Activated T-cell treated with anti-CD3 and anti-CD28 coated beads for 24 hours (primary cell): ENCODE results near the gene PDE9A.

Source experiments
- DNase-seq: peaks from one replicate; pipeline ENCODE4 v3.0.0-alpha.2; 2020; ENCODE audit warnings: low read depth

The PDE9A gene

DNA sequence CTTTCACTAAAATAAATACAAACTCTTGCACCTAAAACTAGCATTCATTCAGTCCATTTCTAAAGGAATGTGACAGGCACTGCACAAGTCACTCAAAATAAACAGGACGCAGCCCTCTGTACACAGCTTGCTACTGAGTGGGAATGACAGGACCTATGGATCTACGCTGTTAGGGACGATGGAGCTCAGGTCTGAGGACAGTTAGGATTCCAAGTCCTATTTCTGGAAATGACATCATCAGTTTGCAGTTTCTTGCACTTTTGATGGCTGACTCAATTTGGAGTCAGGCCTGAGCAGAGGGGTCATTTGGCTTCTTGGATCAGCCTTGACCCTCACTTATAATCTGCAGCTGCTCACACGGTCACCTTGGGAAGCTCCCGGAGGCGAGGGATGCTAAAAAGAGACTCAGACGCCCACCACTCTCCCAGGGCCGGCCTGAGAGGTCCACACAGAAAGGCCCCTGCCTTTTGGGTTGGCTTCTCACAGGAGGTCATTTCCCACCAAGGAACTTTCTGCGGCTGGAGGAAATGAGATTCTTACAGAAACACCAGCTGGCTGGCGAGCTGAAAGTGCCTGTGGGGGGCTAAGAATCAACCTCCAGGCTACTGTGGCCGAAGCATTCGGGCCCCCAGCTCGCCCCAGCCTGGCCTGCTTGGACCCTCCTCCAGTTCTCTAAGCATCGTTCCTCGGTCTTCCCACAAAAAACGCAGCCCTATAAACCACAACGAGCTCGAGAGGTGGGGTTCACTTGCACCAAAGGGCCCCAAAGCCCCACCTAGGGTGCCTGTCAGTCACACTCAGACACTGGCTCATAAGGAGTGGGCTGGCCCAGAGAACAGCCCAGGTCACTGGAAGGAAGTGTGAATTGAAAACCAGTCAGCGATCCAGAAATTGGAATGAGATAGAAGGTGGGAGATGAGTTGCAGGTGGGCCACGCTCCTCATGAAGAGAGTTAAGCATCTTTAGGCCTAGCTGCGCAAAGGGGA, 8.9 kb upstream of the PDE9A start:
- no peak for DNase-seq

DNA sequence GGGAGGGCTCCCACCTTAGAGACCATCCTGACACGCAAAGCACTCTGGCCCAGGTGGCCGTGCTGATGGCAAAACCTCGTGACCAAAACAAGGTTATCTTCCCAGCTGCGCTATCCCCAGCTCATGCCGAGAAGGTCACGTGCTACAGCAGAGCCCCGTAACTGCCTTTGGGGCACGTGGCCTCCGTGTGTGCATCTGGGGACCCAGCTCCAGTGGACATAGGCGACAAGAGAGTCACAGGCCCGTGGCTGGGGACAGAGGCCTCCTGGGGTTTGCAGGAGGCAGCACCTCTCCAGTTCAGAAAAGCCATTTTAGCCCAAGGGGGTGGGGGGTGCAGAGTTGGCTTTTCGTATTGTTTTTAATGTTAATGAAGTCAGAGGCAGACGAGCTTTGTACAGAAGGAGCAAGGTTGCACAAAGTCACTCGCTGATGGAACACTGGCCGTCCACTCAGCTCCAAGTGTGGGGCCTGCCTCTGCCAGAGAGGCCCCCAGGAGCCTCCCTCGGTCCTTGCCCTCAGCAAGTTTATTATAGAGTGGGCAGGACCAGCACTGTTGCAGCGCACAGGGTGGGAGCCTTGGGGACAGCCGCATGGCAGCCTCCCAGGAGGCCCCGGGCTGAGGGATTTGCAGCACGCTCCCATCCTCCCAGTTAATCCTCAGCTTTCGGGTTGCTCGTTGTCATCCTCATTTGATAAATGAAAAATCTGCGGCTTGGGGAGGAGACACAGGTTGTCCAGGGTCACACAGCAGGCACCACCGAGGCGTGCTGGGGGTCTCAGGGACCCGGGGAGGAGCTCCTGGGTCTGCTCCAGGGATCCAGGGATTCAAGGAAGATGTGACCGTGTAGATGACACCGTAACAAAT, 8.0 kb upstream of the PDE9A start:
- DNase-seq: no peak

DNA sequence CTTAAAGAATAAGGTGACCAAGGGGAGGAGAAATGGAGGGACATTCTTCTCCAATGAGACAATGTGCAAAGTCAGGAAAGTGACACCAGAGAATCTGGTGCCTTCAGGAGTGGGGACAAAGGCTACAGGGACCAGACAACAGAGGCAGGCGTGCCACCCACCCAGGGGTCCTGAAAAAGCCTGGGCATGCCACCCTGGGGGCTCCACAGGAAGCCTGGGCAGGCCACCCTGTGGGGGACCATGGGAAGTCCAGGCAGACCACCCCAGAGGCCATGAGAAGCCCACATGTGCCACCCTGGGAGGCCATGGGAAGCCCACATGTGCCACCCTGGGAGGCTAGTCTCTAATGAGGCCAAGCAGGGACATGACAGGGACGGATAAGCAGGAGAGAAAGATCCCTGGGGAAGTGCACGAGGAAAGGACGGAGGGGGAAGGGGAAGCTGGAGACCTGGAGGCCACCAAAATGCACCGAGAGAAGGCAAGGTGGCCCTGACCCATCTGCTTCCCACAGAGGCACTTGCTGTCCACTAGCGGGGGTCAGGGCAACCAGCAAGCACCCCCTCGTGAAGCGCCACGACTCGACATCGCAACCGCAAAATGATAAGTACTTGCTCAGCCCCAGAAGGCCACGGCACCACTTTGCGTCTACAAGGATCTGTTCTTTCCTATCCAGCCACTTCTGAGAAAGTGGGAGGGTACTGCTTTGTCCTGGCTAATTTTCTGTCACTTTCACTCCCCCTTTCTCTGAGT, 7.2 kb upstream of the PDE9A start:
- no peak for DNase-seq

DNA sequence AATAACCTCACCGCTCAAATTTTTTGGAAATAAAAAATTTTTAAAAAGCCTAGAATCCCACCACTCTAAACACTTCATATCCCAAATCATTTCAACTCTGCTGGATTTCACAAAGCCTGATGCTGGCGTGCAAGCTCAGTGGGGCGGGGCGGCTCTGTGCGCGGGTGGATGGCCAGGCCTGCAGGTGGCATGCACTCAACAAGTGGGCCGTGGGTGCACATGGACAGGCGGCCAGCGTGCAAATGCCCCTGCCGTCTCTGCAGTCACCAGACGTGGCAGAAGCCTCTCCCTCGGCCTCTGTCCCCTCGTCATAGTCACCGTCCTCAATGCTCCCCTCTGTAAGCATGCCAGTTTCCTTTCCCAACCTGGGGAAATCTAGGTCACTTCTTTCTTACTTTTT, 6.6 kb upstream of the PDE9A start:
- no peak for DNase-seq

- DNase-seq: no peak
Observed at GRCh38 chr21:42648606-42649005, 4.8 kb upstream of the PDE9A start.

GRCh38 chr21:42649122-42650032, 4.0 kb upstream of the PDE9A start:
- DNase-seq: no peak

DNA sequence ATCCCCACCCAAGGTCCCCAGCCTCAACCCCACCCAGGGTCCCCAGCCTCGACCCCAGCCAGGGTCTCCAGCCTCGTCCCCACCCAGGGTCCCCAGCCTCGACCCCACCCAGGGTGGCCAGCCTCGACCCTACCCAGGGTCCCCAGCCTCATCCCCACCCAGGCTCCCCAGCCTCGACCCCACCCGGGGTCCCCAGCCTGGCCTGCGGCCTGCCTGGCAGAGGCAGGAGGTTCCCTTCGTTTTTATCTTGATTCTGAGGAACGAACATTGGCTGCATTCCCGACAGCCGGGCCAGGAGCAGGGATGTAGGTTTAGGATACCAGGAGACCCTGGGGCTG, 3.4 kb upstream of the PDE9A start:
- DNase-seq: no peak

DNA sequence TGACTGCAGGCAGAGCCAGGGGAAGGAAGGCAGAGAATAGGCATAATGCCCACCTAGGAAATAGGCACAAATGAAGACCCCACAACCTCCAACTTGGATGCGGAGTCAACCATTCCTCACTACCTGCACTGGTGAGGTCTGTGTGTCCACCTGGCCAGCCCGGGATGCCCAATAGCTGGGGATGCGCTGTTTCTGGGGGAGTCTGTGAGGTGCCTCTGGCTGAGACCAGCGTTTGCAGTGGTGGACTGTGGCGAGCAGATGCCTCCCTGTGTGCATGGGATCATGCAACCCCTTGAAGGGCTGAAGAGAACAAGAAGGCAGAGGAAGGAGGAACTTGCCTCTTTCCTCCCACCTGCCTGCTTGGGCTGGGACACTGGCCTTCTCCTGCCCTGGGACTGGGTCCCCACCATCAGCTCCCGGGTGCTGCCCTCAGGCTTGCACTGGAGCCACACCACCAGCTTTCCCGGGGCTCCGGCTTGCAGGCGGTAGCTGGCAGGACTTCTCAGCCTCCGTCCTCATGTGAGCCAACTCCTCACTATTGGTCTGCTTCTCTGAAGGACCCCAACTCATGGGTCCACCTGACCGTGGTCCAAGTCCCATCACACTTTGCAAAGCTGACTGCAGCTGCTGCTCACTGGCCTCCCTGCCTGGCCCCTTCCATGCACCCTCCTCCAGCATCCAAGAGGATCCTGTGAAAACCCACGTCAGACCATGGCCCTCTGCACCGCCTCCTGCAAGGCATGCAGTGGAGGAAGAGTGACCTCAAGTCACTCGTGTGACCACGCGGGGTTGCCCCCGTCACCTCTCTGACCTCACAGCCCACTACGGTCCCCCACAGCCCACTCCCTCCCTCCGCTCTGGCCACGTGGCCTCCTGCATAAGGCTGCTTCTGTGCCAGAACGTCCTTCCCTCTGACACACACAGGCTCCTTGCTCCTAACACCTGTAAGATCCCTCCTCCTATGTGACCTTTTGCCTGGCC, 2.7 kb upstream of the PDE9A start:
- DNase-seq: no peak

- DNase-seq: no peak
Observed at GRCh38 chr21:42651515-42652401, 1.7 kb upstream of the PDE9A start.

- no peak for DNase-seq
Observed at GRCh38 chr21:42652527-42653230, 742 bp upstream of the PDE9A start.

DNA sequence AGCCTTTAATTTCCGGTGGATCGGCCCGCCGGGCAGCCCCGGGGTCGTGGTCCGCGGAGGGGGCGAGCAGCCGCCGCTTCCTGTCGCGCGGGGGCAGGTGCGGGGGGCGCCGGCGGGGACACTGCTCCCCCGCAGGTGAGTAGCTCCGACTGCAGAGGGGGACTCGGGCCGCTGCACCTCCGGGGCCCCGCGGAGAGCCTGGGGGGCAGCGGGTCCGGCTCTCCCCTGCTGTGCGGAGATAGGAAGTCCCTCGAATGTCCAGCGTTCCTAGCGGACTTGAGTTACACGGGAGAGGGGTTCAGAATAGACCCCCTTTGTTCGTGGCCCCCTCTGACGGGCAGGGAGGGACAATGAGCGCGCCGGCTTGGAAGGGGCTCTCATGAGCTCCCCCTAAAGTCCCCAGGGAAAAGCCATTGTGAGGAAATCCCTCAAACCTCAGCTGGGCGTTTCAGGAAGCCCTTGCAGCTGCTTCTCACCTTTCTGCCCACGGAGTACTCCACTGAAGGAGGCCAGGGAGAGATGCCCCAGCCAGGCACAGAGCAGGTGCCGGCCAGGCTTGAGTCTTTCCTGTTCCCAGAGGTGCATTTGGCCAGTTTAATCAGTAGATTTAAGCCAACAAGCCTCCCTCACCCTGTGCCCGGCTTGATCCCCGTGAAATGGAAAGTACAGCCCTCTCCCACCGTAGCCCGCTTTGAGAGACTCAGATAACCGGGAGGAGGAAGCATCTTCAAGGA, 925 bp downstream of the PDE9A start:
- no peak for DNase-seq

- no peak for DNase-seq
Observed at GRCh38 chr21:42654913-42655795, 1.7 kb downstream of the PDE9A start.

- no peak for DNase-seq
Observed at GRCh38 chr21:42655796-42656770, 2.7 kb downstream of the PDE9A start.

DNA sequence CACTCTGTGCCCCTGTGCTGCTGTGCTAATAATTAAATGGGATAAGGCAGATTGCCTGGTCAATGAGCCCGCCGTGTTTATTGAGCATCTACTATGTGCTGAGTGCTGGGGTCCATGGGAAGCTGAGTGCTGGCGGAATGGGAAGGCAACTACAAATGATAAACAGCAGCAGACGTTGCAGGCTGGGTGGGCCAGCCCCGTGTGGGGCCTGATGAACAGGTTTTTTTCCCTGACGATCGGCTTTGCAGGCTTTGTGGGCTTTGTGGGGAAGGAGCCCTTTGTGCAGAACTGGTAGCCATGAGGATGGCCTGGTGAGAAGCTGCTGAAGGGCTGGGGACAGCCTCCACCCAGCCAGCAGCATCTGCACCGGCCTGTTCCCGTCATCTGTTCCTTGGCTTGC, 3.5 kb downstream of the PDE9A start:
- no peak for DNase-seq

GRCh38 chr21:42657676-42658319, 4.4 kb downstream of the PDE9A start:
- no peak for DNase-seq
